Measurements from ENCODE around the gene KDM4B. TPM values are rescaled to one million over a fixed set of nuclear protein-coding genes. Genes with fewer than 3 reads are reported as not detected.

Gene KDM4B
- total and polyA plus RNA-seq, 9 of the 15 experiments (the other 6 are each of a cell fraction or from before 2014, with no cell fraction given) = 0.21 to 29.9 (median 7.3) TPM

DNA sequence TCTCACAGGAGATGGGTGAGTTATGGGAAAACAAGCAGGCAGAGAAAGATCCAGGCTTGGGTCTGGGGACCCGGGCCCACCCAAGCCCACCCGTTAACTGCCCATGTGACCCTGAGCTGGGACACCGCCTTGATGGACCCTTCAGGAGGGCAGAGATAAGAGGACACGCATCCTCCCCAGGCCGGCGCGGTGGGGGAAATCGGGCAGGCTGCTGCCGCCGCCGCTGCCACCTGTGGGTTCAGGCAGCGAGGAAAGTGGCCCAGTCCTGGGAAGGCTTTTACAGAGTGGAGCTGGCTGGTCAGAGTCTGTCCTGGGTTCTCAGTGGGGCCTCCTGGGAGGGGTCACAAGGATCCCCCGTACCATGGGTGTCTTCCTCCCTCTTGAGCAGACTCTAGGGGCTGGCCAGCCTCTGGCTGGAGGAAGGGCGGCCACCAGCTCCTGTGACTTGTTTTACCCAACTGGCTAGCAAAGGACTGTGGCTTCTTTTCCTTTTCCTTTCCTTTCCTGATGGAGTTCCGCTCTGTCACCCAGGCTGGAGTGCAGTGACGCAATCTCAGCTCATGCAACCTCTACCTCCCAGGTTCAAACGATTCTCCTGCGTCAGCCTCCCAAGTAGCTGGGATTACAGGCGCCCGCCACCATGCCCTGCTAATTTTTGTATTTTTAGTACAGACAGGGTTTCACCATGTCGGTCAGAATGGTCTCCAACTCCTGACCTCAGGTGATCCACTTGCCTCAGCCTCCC, 155.4 kb downstream of the KDM4B start:
- no peak overlapping the region for H3K4me2 ChIP-seq (ENCODE audit: insufficient read depth, low read length)
- H3K9me3 ChIP-seq (replicated peaks; ENCODE audit: control insufficient read depth, insufficient read depth, low read depth, low read length) = no peaks in the 10 kb centered on the region
- H4K20me1 ChIP-seq (replicated peaks; ENCODE audit: control insufficient read depth, insufficient read depth, low read length) = no peaks in the 10 kb centered on the region
- ATAC-seq (no peak), FAIRE-seq (no peak), DNase-seq (ENCODE audit: extremely low read depth in 1 of 4, low spot score in 3 of 4) (no peak)
- H3K27me3 ChIP-seq (ENCODE audit: control insufficient read depth in 2 of 2, insufficient read depth in 2 of 2, low read length in 2 of 2) = no peaks in the 10 kb centered on the region
- TF ChIP-seq CEBPB (tag; IDR thresholded peaks at IDR 0.05) = peak; percentile 66
- TF ChIP-seq POLR2G (IDR thresholded peaks at IDR 0.05; ENCODE audit: low read depth, low read length) = 0 out of 2 replicates have a peak, but pooled peaks have one; percentile 8
- TF ChIP-seq HNRNPUL1 (IDR thresholded peaks at IDR 0.05; ENCODE audit: low read length) = no peak
- no TSS peak for BruUV-seq (replicated peaks)
- ChIA-PET POLR2A (interaction anchor here (0.7 kb wide), 1 partner anchor 39 kb away, joined by 3 read pairs; no protein-coding TSS in a partner anchor), CTCF (ENCODE audit: low intra/inter-chr PET ratio) (no interaction called here)
- intact Hi-C loops (cut with micrococcal nuclease) (no loop called here), in situ Hi-C loops (cut with MboI) (no loop called here)
- peaks cover 24 to 55% of the 10 kb centered on the region in 2 experiments for H3K4me1 ChIP-seq (replicated peaks in 1 of 2; ENCODE audit: control insufficient read depth in 2 of 2, insufficient read depth in 2 of 2, low read length in 2 of 2)
- no peak overlapping the region for H2AFZ ChIP-seq (ENCODE audit: low read depth, low read length)
- H3K36me3 ChIP-seq (ENCODE audit: control insufficient read depth, insufficient read depth, low read length) = peaks cover 12% of the 10 kb centered on the region; the same call in 2 of the 3 replicates
- no peaks in the 10 kb centered on the region for H3K79me2 ChIP-seq (ENCODE audit: control insufficient read depth, insufficient read depth, low read length)
- no peaks in the 10 kb centered on the region for H3K9me1 ChIP-seq (ENCODE audit: control insufficient read depth, insufficient read depth, low read length)
- no peak overlapping the region for H3K4me3 ChIP-seq
- 92% methylated on average over 14 of the region's 21 CpGs for WGBS (ENCODE audit: insufficient coverage, low coverage, missing lambda C conversion rate)
- H3K9ac ChIP-seq (ENCODE audit: insufficient read depth in 1 of 2, low read depth in 2 of 2, low read length in 2 of 2) = no peak overlapping the region; a peak in 1 of 4 replicates
- H3K27ac ChIP-seq (ENCODE audit: extremely low read depth, low read depth, low read length) = no peak overlapping the region

DNA sequence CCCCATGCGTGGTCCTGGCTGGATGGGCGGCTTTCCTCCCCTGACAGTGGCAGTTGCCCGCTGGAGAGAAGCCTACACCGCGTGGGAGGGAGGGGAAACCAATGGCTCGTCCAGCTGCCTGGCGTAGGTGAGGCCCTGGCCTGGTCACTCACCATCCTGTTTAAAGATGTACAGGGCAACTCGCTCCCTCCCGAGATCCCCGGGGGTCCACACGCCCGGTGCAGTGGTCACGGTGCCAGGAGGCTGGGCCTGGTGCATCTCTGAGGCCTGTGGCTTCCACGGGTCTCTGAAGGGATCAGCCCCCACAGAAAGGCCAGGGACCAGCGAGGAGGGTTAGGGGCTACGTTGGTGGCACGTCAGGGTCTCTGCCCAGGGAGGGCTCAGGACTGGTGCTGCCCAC, 156.5 kb downstream of the KDM4B start:
- FAIRE-seq (no peak), ATAC-seq (no peak), DNase-seq (ENCODE audit: extremely low read depth in 1 of 4, low spot score in 3 of 4) (no peak)
- Histone ChIP-seq H3K4me1 (replicated peaks in 1 of 2; ENCODE audit: control insufficient read depth in 2 of 2, insufficient read depth in 2 of 2, low read length in 2 of 2) (peaks cover 26 to 62% of the 10 kb centered on the region in 2 experiments), H2AFZ (ENCODE audit: low read depth, low read length) (no peak overlapping the region), H3K4me3 (no peak overlapping the region), H3K4me2 (ENCODE audit: insufficient read depth, low read length) (no peak overlapping the region), H3K36me3 (ENCODE audit: control insufficient read depth, insufficient read depth, low read length) (peaks cover 12% of the 10 kb centered on the region; the same call in 2 of the 3 replicates), H3K27me3 (ENCODE audit: control insufficient read depth in 2 of 2, insufficient read depth in 2 of 2, low read length in 2 of 2) (no peaks in the 10 kb centered on the region), H3K9ac (ENCODE audit: insufficient read depth in 1 of 2, low read depth in 2 of 2, low read length in 2 of 2) (peak overlapping the region in 1 of 2 experiments; percentile 52; a peak in 1 of 4 replicates), H3K9me1 (ENCODE audit: control insufficient read depth, insufficient read depth, low read length) (no peaks in the 10 kb centered on the region), H4K20me1 (replicated peaks; ENCODE audit: control insufficient read depth, insufficient read depth, low read length) (no peaks in the 10 kb centered on the region), H3K27ac (ENCODE audit: extremely low read depth, low read depth, low read length) (no peak overlapping the region), H3K79me2 (ENCODE audit: control insufficient read depth, insufficient read depth, low read length) (no peaks in the 10 kb centered on the region), H3K9me3 (replicated peaks; ENCODE audit: control insufficient read depth, insufficient read depth, low read depth, low read length) (no peaks in the 10 kb centered on the region)
- CTCF ChIA-PET (ENCODE audit: low intra/inter-chr PET ratio) = no interaction called here
- intact Hi-C loops (cut with micrococcal nuclease) (no loop called here), in situ Hi-C loops (cut with MboI) (no loop called here)
- POLR2A ChIA-PET = no interaction called here
- WGBS (ENCODE audit: insufficient coverage, low coverage, missing lambda C conversion rate) = 93% methylated on average over 5 of the region's 17 CpGs
- TF ChIP-seq GATAD2A (IDR thresholded peaks at IDR 0.05) (no peak), RHOXF2B (CRISPR knock-in tag; conservative IDR thresholded peaks at IDR 0.05) (no peak), ZNF436 (CRISPR knock-in tag; IDR thresholded peaks at IDR 0.05) (no peak), NR1H2 (CRISPR knock-in tag; IDR thresholded peaks at IDR 0.05) (no peak), RBM22 (IDR thresholded peaks at IDR 0.05; ENCODE audit: low read depth, low read length, poor library complexity, severe bottlenecking) (peak; percentile 41)
- no TSS peak for BruUV-seq (replicated peaks)
